Smooth muscle cell (in vitro differentiated cells): ENCODE data around the gene PANK4. TPM values are rescaled to one million over a fixed set of nuclear protein-coding genes. Genes with fewer than 3 reads are reported as not detected.

ENCODE experiments used
- DNase-seq: peaks from one replicate; lab custom pipeline; 2025; ENCODE audit not compliant: unreplicated experiment; lab: John Stamatoyannopoulos, UW
- H2AFZ ChIP-seq: fragments of 200-600 bp; sonication (generic); 2 replicates; pipeline ENCODE4 v1.6.0; 2016; ENCODE audit warnings: antibody characterized with exemption, low read depth, mild to moderate bottlenecking
- H3F3A ChIP-seq: fragments of 200-600 bp; sonication (generic); 2 replicates; pipeline ENCODE4 v1.6.0; 2017; ENCODE audit warnings: antibody characterized with exemption, low read depth
- H3K27ac ChIP-seq: fragments of 200-600 bp; sonication (generic); 2 replicates; pipeline ENCODE4 v1.5.1; 2016; ENCODE audit warnings: low read depth, mild to moderate bottlenecking
- H3K27me3 ChIP-seq: fragments of 200-600 bp; sonication (generic); 2 replicates; pipeline ENCODE4 v1.6.1; 2016; ENCODE audit warnings: low read depth, mild to moderate bottlenecking
- H3K36me3 ChIP-seq: fragments of 200-600 bp; sonication (generic); 2 replicates; pipeline ENCODE4 v1.5.1; 2016; ENCODE audit warnings: low read depth
- H3K4me1 ChIP-seq: fragments of 200-600 bp; sonication (generic); 2 replicates; pipeline ENCODE4 v1.5.1; 2016; ENCODE audit warnings: low read depth
- H3K4me2 ChIP-seq: fragments of 200-600 bp; sonication (generic); 2 replicates; pipeline ENCODE4 v1.6.0; 2016; ENCODE audit warnings: mild to moderate bottlenecking
- H3K4me3 ChIP-seq: fragments of 200-600 bp; sonication (generic); 2 replicates; pipeline ENCODE4 v1.5.1; 2016; ENCODE audit warnings: mild to moderate bottlenecking
- H3K79me2 ChIP-seq: fragments of 200-600 bp; sonication (generic); 2 replicates; pipeline ENCODE4 v1.6.0; 2016; ENCODE audit warnings: low read depth, mild to moderate bottlenecking
- H3K9ac ChIP-seq: fragments of 200-600 bp; sonication (generic); 2 replicates; pipeline ENCODE4 v1.6.0; 2016; ENCODE audit warnings: low read depth
- H3K9me3 ChIP-seq: fragments of 200-600 bp; sonication (generic); replicated peaks from 2 replicates; pipeline ENCODE4 v1.5.1; 2016; ENCODE audit warnings: low read depth
- H4K20me1 ChIP-seq: fragments of 200-600 bp; sonication (generic); 2 replicates; pipeline ENCODE4 v1.6.0; 2016; ENCODE audit warnings: low read depth
- CTCF ChIP-seq: fragments of 200-600 bp; sonication (generic); IDR thresholded peaks from 2 replicates; pipeline ENCODE4 v1.5.1; 2017; ENCODE audit warnings: borderline replicate concordance, mild to moderate bottlenecking, antibody characterized with exemption; ENCODE audit not compliant: insufficient read depth, poor library complexity, severe bottlenecking
- WGBS: methylation state at CpG from one replicate; pipeline ENCODE4 v1.1.7; 2016; ENCODE audit warnings: low lambda C conversion rate; 5-methylcytosine and 5-hydroxymethylcytosine counted together
- polyA plus RNA-seq: library from polyadenylated mRNA; unstranded; fragments of >200 nt; fragmentation: Nextera tagmentation; extraction: Ambion mirVana; gene quantifications from 2 replicates; pipeline ENCODE4 v1.2.1, GENCODE V29; 2016
- total RNA-seq: library from RNA; depleted of rRNA; stranded (reverse); fragments of >200 nt; gene quantifications from 2 replicates; pipeline ENCODE4 v1.2.3, GENCODE V29; 2014

PANK4 gene
- total and polyA plus RNA-seq, 2 experiments from 2014 or later: 28.4 to 28.7 TPM

- DNase-seq: no peak
- no peak overlapping the region for H3K4me3 ChIP-seq
- no peaks in the 10 kb centered on the region for H4K20me1 ChIP-seq
- H3K4me2 ChIP-seq: no peak overlapping the region
- no peaks in the 10 kb centered on the region for H3K36me3 ChIP-seq
- 91% methylated on average over 16 of the region's 16 CpGs for WGBS
- no peaks in the 10 kb centered on the region for H3F3A ChIP-seq
- no peaks in the 10 kb centered on the region for H3K79me2 ChIP-seq
- H3K27ac ChIP-seq: no peak overlapping the region
- TF ChIP-seq CTCF: no peak
- no peaks in the 10 kb centered on the region for H3K27me3 ChIP-seq
- no peak overlapping the region for H2AFZ ChIP-seq
- no peaks in the 10 kb centered on the region for H3K4me1 ChIP-seq
- H3K9me3 ChIP-seq: no peaks in the 10 kb centered on the region
- no peak overlapping the region for H3K9ac ChIP-seq
Measured at GRCh38 chr1:2567083-2567679, 40.8 kb upstream of the PANK4 start.

- 75% methylated on average over 27 of the region's 34 CpGs for WGBS
- no peaks in the 10 kb centered on the region for H3K36me3 ChIP-seq
Measured at GRCh38 chr1:2566101-2567045, 40.0 kb upstream of the PANK4 start.

GRCh38 chr1:2564815-2565374, 38.5 kb upstream of the PANK4 start:
- no peak overlapping the region for H3K4me2 ChIP-seq
- H3K79me2 ChIP-seq: no peaks in the 10 kb centered on the region
- 75% methylated on average over 14 of the region's 14 CpGs for WGBS
- H2AFZ ChIP-seq: no peak overlapping the region
- H3F3A ChIP-seq: no peaks in the 10 kb centered on the region
- H3K4me1 ChIP-seq: no peaks in the 10 kb centered on the region
- H3K9me3 ChIP-seq: no peaks in the 10 kb centered on the region
- H3K27ac ChIP-seq: no peak overlapping the region
- TF ChIP-seq CTCF: no peak
- H3K9ac ChIP-seq: no peak overlapping the region
- H4K20me1 ChIP-seq: no peaks in the 10 kb centered on the region
- H3K27me3 ChIP-seq: no peaks in the 10 kb centered on the region
- H3K36me3 ChIP-seq: no peaks in the 10 kb centered on the region
- no peak for DNase-seq
- no peak overlapping the region for H3K4me3 ChIP-seq

More at GRCh38 chr1:2566101-2567045, 40.0 kb upstream of the PANK4 start:
- Histone ChIP-seq H4K20me1 (no peaks in the 10 kb centered on the region), H3K4me2 (no peak overlapping the region), H2AFZ (no peak overlapping the region), H3K9me3 (no peaks in the 10 kb centered on the region), H3K4me3 (no peak overlapping the region), H3K9ac (no peak overlapping the region), H3K79me2 (no peaks in the 10 kb centered on the region), H3K27ac (no peak overlapping the region), H3K4me1 (no peaks in the 10 kb centered on the region), H3K27me3 (no peaks in the 10 kb centered on the region), H3F3A (no peaks in the 10 kb centered on the region)
- DNase-seq: no peak
- no peak for TF ChIP-seq CTCF
